Right renal cortex interstitium (tissue), 3 donors: Measurements from ENCODE around the gene ATP5IF1. TPM values are rescaled to one million over a fixed set of nuclear protein-coding genes. Genes with fewer than 3 reads are reported as not detected.

Source experiments
- DNase-seq, 3 donors: peaks; one replicate each; pipeline ENCODE4 v3.0.0-alpha.2; 2013; ENCODE audit warnings: low read depth in 3 of 3, low spot score in 2 of 3
- polyA plus RNA-seq, 3 donors: library from polyadenylated mRNA; unstranded; fragments of 120-200 nt; gene quantifications; one replicate each; pipeline ENCODE4 v1.2.1, GENCODE V29; 2013; ENCODE audit not compliant: insufficient read length in 3 of 3

ATP5IF1 gene
- polyA plus RNA-seq, 3 donors, result 252 to 299 (median 269) TPM

DNA sequence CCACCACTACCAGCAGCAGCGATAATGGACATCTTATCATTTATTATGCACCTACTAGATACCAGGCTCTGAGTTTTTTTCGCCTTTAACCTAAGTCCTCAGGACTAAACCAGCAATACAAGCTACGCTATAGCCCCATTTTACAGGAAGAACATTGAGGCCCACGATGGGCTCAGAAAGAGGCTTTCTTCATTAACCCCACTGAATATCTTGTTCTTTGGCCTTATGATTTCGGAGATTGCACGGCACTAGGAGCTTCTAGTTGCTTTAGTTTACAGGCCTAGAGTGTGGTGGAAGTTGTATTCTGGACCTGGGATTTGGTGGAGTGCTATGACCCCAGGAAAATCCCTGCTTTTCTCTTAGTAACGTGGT, 24.9 kb downstream of the ATP5IF1 start:
- no peak for DNase-seq

DNA sequence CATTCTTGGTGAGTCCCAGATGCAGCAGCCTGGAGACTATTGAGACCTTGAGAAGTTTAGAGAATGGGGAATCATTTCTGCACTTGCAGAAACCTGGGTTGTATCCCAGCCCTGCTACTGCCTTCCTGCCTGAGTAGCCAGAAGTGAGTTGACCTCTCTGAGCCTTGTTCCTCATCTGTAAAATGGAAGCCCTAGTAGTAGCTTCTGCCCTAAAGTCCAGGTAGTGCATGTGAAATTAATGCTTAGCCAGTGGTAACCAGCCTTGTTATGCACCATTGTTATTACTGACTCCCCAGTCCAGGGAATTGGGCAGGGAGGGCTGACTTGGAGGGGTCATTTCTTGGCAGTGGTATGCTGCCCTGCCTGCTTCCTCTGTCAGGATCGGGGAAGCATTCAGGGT, 29.0 kb downstream of the ATP5IF1 start:
- DNase-seq, result no peak

DNA sequence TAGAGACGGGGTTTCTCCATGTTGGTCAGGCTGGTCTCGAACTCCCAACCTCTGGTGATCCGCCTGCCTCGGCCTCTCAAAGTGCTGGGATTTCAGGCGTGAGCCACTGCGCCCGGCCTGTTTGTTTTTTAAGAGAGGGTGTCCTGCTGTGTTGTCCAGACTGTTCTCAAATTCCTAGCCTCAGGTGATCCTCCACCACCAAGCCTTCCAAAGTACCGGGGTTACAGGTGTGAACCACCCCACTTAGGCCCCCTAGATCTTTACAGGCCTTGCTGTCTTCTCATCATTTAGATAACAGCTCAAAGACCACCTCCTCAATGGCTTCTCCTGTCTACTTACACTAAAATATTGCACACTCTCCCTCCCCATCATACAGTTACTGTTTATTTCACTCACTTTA, 29.7 kb downstream of the ATP5IF1 start:
- DNase-seq, result no peak

DNA sequence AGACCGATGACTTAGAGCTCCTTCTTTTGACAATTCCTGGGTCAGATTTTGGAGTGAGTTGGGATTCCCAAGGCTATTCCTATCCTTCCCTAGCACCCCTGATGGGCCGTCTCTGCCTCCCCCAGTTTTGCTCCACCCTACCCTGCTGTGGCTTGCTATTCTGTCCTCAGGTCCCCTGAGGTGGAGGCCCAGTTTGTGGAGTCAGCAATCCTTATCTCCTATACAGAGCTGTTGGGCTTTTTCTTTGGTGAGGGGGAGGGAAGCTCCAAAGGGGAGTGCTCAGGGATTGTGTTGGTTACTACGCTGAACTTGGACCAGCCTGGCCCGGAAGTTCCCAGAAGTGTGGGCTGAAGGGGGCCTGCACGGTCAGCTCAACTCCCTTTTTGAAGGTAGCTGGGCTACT, 31.0 kb downstream of the ATP5IF1 start:
- DNase-seq, result no peak

DNA sequence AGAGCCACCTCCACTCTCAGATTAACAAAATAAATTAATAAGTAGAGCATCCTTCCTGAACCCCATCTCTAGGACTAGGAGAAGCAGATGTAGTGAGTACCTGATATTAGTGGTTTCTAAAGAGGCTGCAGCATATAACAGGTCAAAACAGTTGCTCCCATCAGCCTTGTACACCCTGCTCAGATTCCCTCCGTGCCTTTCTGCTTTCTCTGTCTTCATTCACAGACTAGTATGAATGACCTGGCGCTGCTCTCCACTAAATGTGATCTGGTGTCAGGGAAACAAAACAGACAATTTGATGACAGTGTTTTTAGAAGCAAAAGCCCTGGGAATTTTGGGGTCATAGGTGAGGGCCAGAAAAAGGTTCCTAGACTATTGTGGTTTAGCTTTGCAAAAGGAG, 31.7 kb downstream of the ATP5IF1 start:
- no peak for DNase-seq

DNA sequence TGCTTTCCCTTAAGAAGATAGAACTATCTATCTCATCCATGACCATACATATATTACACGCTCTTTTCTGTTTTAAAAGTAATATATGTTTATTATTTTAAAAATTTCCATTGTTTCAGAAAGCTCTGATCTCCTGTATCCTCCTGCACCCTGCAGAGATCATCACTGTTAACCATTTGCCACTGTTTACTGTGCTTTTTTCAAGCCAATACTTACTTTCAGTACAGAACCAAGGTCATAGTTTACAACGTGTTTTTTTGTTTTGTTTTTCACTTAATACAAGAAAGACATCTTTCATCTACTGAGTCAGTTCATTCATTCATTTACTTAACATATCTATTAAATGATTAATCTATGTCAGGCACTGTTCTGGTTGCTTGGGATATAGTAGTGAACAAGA, 33.6 kb downstream of the ATP5IF1 start:
- DNase-seq, result no peak

DNA sequence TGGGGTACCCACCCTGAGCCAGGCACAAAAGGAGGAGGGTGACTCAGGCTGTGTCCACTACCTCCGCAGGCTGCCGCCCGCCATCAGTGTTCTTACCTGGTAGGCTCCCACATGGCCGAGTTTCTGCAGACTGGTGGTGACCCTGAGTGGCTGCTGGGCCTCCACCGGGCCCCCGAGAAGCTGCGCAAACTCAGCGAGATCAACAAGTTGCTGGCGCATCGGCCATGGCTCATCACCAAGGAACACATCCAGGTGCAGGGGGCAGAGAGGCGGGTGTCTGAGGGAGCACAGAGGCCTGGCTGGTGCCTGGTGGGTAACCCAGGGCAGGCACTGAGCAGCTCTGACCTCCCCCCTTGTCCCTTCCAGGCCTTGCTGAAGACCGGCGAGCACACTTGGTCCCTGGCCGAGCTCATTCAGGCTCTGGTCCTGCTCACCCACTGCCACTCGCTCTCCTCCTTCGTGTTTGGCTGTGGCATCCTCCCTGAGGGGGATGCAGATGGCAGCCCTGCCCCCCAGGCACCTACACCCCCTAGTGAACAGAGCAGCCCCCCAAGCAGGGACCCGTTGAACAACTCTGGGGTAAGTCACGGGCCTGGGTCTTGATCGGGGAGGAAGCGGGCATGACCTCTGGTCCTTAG, 36.4 kb downstream of the ATP5IF1 start:
- no peak for DNase-seq

DNA sequence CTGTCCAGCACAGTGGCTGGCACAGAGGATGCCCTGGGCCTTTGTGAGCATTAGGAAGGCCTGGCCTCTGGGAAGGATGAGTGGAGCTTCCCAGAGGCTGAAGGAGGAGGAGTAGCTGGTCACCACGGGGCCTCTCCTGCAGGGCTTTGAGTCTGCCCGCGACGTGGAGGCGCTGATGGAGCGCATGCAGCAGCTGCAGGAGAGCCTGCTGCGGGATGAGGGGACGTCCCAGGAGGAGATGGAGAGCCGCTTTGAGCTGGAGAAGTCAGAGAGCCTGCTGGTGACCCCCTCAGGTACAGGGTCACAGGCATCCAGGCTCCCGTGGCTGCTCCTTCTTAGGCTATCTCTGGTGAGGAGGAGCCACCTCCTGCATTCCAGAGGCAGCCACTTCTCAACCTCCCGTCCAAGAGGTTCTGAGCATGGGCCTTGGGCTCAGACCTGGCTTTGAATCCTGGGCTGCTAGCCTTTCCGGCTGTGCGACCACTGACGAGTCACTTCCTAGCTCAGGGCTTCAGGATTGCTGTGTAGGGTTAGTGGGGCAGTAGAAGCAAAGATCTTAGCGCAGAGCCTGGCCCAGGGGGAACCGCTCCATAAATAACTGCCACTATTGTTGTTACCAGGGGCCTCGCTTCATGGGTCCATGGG, 37.4 kb downstream of the ATP5IF1 start:
- no peak for DNase-seq

DNA sequence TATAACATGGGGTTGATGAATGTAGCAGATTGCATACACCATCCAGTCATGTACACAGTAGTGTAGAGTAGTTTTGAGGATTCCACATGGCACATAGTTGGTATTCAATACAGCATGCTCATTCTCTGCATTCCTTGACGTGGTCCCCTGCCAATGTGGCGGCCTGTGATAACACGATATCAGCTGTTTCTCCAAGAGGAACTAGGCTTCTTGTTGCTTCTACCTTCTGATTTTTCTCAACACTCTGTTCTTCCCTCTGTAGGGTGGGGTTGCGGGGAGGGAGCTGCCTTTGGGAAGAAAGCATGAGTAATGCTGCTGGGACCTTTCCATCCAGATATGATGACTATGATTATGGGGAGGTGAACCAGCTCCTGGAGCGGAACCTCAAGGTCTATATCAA, 42.8 kb downstream of the ATP5IF1 start:
- no peak for DNase-seq

DNA sequence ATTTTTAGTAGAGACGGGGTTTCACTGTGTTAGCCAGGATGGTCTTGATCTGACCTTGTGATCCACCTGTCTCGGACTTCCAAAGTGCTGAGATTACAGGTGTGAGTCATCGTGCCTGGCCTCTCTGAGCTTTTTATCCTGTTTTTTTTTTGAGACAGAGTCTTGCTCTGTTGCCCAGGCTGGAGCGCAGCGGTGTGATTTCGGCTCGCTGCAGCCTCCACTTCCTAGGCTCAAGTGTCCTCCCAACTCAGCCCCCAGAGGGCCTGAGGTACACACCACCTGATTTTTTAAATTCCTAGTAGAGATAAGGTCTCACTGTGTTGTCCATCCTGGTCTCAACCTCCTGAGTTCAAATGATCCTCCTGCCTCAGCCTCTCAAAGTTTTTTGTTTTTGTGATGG, 43.8 kb downstream of the ATP5IF1 start:
- DNase-seq, result no peak

DNA sequence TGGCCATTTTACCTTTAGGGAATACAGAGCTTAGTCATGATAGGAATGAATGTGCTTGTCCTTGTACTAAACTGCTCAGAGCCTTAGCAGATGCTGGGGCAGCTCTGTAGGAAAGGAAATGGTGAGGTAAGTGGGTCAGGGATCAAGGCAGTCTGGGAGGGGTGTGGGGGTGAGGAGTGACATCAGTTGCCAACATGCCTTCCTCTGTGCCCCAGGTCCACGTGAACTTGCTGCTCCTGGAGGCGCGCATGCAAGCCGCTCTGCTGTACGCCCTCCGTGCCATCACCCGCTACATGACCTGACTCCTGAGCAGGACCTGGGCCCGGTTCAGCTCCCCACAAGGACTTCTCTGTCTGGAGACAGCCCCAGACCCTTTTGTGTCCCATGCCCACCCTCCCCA, 44.6 kb downstream of the ATP5IF1 start:
- DNase-seq, result no peak

DNA sequence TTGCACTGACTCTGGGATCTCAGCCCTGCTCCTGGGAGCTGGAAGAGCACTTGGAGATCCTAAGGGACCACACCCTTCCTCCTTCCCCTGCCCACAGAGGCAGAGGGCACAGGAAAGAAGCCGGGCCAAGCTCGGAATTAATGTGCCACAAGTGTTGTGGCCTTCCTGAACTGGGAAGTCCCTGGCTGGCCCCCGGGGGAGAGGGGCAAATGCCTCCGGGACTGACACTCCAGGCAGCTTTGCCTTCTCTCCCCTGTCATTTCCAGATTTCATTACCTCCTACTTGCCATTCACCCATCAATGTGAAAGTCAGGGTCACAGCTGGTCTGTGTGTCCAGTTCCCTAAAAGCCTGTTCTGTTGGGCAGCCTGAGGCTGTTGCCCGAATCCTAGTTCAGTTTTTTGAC, 45.1 kb downstream of the ATP5IF1 start:
- no peak for DNase-seq

DNA sequence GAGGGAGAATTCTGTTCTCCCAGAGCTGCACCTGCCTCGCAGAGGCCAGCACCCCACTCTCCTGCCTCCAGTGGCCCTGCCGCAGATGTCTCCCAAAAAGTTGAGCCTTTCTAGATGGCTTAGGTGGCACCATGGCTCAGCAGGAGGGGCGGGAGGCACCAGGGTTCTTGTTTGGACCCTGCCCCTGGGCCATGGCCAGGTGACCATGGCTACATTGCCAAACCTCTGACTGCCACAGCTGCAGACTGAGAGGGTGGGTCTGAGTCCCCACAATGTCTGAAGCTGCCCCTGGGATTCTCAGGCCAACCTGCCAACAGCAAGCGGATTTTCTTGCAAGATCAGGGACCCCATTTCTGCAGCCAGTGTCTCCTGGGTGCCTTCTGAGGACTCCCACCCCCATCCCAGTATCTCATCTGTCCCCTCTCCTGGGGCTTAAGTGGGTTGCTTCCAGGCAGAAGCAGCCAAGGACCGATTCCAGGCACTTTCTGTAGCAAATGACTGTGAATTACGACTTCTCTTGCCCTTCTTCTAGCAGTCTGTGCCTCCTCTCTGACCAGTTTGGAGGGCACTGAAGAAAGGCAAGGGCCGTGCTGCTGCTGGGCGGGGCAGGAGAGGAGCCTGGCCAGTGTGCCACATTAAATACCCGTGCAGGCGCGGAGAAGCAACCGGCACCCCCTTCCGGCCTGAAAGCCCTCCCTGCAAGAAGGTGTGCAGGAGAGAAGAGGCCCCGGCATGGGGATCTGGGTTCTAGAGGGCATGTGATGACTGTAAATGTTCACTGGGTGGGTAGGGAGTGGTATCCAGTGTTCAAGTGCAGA, 45.9 kb downstream of the ATP5IF1 start:
- DNase-seq, result no peak

DNA sequence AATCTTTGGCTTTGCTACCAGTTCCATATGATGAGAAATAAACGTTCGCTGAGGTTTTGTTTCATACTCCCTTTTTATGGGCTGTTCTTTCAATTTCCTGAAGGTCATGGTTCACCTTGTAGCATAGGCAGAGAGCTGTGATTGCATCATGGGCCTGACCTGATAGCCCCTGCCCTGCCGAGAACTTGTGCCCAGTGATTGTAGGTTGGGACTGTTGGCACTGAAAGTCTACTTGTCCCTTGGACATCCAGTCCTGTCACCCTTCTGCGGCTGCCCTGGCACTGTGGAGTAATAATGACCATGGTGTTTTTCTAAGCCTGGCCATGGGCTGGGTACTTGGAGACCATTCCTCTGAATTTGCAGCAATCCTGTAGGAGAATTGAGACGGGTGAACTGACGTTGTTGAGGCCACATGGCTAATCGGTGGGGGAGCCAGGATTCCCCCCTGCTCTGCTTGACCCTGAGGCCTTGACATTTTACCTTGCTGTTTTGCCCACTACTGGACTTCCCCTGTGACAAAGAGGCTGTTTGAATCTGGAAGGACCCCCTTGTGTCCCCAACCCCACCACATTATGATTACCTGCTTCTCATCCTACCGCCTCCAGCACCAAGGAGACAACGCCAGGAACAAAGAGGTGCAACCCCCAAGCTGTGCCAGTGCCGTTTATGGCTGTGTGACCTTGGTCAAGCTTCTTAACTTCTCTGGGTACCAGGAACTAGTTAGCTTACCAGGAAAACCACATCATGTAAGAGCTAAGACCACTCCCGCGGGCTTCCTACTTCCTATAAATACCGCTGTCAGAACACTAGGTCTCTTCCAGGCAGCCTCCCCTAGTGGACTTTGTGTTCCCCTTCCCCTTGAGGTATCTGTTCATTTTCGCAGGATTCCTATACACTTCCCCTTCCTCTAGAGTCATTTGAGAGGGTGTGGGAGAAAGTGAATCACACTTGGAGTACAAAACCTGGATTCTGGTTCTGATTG, 46.8 kb downstream of the ATP5IF1 start:
- DNase-seq, result no peak

DNA sequence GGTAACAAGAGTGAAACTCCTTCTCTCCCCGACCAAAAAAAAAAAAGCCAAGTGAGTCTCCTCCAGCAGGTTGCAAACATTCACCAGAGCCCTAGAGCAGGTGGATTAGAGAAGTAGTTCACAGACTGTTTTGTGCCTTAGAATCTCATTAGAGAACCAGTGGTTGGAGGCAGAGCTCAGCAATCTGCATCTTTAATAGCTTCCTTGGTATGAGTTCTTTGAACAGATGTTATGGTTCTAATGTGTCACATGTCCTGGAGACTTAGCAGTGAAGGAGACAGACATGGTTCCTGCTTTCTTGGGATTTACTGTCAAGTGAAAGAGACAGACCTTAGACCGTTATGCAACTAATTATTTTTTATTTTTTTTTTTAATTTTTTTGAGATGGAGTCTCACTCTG, 50.2 kb downstream of the ATP5IF1 start:
- DNase-seq, result no peak

Other genes with a start within 250 kb of the ATP5IF1 start
- gene EYA3, start 147.5 kb upstream of the ATP5IF1 start, polyA plus RNA-seq, result 10 to 100 TPM; 55.8 to 61.9 (median 56.6) TPM
- 1 to 10 TPM; 2.0 to 2.9 (median 2.8) TPM for gene PTAFR, start 59.4 kb upstream of the ATP5IF1 start, polyA plus RNA-seq
- 100 to 1,000 TPM; 175 to 194 (median 189) TPM for gene DNAJC8, start 3.1 kb upstream of the ATP5IF1 start, polyA plus RNA-seq
- gene SESN2, start 23.4 kb downstream of the ATP5IF1 start, polyA plus RNA-seq, result 10 to 100 TPM; 15.0 to 20.0 (median 18.5) TPM
- 10 to 100 TPM; 19.5 to 23.5 (median 23.0) TPM for gene MED18, start 92.9 kb downstream of the ATP5IF1 start, polyA plus RNA-seq
- 10 to 100 TPM; 81.3 to 95.9 (median 91.8) TPM for gene PHACTR4, start 133.6 kb downstream of the ATP5IF1 start, polyA plus RNA-seq